ENCODE data around the gene SYNPO2.
"Not testable (repeated sequence)": the region's sequence is repeated elsewhere in the genome, so short reads cannot be mapped to it uniquely, and the experiment has no call there.

SYNPO2 gene

DNA sequence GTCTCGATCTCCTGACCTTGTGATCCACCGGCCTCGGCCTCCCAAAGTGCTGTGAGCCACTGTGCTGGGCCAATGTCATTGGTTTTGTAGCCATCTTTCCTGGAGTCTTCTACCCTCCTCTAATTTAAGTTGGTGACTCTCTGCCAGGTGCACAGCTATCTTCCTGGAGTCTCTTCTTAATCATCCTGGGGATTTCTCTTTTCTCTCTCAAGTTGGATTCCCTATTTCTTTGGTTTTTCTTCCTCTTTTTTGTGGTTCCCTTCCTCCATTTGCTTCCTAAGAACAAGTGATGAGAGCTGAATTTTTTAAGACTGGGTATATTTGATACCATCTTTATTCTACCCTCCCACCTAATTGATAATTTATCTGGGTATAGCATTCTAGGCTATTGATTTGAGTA, 113.8 kb downstream of the SYNPO2 start:
- no peak for DNase-seq (ENCODE audit: low spot score)

DNA sequence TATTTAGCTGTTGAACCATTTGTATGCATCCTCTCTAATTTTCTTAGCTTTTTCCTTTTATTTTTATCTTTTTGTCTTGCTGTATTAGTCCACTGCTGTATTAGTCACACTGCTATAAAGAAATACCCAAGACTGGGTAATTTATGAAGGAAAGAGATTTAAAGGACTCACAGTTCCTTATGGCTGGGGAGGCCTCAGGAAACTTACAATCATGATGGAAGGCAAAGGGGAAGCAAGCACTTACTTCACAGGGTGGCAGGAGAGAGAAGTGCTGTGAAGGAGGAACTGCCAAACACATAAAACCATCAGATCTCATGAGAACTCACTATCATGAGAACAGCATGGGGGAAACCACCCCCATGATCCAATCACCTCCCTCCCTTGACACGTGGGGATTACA, 114.3 kb downstream of the SYNPO2 start:
- DNase-seq (ENCODE audit: low spot score): not testable (repeated sequence)

DNA sequence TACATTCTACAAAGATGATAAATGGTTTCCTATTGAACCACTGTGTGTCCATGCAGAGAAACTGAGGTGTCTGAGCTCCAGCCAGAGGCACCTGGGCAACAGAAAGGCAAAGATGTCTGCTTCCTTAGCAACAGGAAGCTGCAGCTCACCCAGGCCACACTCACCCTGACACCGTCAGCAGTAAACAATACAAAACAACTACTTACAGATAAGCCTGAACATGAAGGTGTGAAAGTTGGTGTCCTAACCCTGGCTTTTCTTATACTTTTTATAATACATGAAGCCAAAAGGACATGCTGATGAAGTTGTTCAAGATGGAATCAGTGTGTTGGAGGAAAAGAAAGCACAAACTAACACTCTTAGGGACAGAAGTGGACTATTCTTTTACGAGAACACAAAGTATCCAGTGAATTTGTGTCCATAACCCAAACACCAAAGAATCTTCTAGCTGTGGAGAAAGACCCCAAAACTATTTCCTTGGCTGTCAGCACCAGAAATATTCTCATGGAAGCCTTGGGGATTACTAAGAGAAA, 117.3 kb downstream of the SYNPO2 start:
- DNase-seq (ENCODE audit: low spot score): no peak

DNA sequence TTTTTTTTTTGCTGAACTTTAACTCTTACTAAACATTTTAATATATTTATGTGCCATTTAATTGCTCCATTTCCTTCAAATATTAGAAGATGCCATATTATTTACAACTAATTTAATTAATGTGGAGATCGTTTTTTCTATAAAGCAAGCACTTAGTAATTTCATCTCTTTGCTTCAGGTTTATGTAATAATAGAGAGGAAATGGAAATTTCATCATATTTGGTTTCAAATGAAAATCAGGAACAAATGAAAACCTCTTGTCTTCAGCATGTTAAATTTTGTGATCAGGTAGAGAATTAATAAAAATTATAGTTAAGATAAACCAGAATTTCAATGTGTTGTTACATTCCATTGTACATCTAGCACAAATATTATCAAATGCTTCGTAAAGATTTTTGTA, 120.1 kb downstream of the SYNPO2 start:
- DNase-seq (ENCODE audit: low spot score): no peak

DNA sequence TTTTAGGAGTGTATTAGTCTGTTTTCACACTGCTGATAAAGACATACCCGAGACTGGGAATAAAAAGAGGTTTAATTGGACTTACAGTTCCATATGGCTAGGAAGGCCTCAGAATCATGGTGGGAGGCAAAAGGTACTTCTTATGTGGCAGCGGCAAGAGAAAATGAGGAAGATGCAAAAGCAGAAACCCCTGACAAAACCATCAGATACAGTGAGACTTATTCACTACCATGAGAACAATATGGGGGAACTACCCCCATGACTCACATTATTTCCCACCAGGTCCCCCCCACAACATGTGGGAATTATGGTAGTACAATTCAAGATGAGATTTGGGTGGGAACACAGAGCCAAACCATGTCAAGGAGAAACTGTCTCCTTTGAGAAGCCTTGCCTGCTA, 121.6 kb downstream of the SYNPO2 start:
- DNase-seq (ENCODE audit: low spot score): not testable (repeated sequence)

DNA sequence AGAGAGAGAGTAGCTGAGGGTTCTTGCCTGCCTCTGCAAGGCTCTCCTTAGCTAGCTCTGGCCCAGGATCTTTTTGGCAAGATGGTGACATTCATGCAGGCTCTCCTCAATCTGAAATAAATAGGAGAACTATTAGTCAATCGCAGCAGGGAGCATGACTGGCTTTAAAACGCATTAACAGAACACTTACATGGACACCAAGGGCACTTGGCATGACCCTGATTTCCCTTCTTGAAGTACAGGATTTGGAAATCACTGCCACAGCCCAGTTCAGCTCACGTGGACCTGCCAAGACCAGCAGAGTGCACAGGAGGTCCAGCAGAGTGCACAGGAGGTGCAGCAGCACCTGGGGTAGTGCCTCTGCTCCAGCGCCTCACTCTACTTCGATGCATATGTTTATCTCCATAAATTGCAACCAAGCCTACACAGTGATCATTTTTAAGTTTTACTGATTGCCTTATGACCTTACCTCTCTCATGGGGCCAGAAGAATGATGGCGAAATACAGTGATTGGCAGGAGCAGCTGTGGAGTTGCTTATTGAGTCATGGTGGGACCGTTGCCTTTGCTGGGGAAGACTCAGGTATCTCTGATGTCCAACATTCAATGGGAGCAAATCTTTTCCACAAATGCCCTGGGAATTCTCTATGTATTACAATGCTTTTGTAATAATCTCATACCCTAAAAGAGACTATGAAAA, 122.4 kb downstream of the SYNPO2 start:
- DNase-seq (ENCODE audit: low spot score): no peak

DNA sequence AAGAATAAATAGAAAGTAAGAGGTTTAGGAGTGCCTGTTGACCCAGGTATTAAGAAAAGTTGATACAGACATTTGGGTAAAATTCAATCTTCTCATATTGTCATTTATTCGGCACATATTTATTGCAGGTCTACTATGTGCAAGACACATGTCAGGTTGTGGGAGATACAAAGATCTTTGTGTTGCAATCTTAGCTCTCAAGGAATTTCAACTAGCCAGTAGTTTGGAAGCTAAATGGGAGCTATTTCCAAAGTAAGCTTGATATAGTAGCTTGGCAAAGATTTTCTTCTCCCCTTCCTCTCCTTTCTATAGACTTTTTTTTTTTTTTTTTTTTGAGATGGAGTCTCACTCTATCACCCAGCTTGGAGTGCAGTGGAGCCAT, 122.9 kb downstream of the SYNPO2 start:
- no peak for DNase-seq (ENCODE audit: low spot score)

DNA sequence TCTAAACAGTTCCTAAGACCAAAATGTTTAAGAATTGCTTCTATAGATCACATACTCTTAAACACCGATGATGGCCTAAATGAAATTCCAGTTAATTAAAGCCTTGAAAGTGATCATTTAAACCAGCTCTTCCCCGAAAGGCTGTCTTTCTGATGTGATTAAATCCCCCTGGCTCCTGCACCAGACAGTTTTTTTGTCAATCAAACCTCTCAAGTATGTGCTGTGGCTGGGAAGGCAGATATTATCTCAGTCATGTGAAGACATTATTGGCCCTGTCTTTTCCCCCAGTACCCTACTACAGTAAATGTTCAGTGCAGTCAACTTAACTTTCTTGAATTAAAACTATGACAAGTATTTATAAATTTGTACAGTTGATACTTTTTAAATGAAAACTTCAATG, 126.0 kb downstream of the SYNPO2 start:
- no peak for DNase-seq (ENCODE audit: low spot score)

DNA sequence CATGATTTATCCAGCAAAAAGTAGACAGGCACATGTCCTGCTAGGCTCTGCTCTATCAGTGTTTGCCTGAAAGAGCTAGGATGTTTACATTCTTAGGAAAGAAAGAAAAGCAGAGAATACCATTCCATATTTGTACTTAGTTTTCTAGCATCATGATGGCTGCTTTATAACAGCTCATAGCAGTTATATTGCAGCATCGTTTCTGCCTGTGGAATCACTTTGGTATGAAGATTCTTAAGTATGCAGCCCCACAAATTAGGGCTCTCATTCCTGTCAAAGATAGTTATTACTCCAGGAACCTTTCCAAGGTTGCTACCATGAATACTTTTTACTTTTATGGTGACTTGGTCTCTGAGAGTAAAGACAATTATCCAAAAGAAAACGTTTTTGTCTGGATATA, 128.0 kb downstream of the SYNPO2 start:
- peak; percentile 71 for DNase-seq (ENCODE audit: low spot score)

DNA sequence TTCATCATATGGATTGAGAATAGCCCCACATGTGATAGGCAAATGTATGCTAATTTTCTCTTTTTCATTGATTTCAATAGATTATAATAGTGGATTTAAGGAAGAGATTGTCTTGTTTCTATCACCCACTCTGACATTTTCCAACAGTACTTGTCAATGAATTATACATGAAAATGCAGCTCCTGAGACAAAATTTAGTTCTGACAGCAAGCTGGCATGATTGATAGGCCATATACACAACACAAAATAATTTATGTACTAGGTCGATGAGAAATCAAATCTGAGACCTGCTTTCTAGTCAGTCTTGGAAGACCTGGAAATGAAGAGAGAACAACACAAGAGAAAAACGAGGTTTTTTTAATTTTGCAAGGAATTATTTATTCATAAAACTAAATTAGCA, 129.0 kb downstream of the SYNPO2 start:
- no peak for DNase-seq (ENCODE audit: low spot score)

DNA sequence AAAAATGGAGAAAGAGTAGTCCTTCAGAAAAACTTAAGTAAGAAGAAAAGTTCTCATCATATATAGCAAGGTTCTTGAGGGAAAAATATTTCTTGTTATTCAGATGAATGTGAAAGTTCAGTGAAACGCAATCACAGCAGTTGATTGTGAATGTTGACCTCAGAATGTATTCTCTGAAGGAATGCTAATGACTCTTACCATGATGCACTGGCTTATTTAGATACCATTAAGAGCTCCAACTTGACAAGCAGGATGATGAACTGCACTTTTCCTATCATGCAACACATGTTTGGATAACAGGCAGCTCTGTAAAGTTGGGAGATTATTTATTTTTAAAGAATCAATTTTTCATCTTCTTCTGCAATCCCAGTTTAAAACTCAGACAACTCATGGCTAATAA, 131.5 kb downstream of the SYNPO2 start:
- no peak for DNase-seq (ENCODE audit: low spot score)

DNA sequence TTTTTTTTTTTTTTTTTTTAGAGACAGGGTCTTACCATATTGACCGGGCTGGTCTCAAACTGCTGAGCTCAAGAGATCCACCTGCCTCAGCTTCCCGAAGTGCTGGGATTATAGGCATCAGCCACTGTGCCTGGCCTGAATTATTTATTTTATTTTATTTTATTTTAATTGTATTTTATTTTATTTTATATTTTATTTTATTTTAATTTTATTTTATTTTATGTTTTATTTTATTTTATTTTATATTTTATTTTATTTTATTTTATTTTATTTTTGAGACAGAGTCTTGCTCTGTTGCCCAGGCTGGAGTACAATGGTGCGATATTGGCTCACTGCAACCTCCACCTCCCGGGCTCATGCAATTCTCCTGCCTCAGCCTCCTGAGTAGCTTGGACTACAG, 133.9 kb downstream of the SYNPO2 start:
- not testable (repeated sequence) for DNase-seq (ENCODE audit: low spot score)

DNA sequence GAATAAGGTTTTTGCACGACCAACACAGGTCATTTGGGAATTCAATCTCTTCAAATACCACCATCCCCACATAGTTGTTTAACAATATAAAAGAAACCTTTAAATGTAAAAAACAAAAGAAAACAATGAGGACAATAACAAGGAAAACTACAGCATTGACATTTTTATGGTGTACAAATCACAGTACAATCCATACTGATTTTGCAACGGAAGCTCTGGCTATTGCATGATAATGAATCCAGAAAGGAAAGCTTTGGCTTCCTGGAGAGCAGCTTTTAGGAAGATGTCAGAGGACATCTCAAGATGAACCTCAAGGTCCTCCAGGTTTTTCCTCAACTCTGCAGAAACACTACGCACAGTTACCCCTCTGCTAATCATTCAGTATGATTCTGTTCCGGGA, 135.4 kb downstream of the SYNPO2 start:
- DNase-seq (ENCODE audit: low spot score): no peak

DNA sequence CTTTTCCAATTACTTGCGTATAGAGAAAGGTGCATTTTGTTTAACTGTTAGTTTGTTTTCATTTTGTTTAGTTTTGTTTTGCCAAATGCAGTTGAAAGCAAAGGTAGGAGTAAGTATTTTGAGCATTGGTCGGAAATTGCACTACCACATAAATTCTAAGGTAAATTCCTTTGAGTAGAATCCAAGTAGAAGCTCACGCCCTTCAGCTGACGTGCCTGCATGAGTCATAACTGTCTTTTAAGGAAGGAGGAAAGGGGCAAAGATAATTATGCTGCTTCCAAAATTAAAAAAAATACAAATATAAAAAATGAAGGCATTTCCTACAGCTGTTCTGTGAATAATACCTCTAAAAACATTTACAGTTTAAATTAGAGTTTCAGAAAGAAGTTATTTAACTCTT, 136.8 kb downstream of the SYNPO2 start:
- DNase-seq (ENCODE audit: low spot score): peak; percentile 36

DNA sequence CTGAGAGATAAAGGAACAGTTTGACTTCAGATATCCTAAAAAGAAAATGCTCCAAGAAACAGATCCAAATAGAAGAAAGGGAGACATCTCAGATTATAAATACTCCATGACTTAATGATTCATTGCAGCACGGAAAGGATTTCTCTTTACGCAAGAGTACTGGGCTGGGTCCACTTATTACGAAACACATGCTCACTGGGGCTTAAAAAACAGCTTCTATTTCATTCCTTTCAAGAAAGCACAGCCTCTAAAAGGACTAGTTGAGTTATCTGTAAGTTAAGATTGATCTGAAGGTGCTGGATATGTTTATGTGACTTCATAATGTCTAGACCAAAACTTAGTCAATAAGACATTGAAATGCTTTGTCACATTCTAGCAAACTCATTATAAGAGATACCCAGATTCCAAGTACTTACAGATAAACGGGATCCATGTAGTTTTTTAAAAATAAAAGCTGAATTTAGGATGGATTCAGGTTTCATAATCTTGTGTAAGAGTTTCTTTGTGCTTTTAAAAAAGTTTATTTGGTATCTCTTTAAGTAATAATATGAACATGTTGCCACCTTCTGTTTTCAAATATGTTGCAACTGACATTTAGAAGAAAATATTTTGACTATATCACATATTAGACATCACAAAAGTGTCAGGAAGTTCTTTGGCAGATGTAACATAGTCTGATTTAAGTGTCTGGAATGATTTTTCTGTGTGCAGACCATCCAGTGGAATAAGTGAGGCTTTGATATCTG, 137.4 kb downstream of the SYNPO2 start:
- DNase-seq (ENCODE audit: low spot score): peak; percentile 72

DNA sequence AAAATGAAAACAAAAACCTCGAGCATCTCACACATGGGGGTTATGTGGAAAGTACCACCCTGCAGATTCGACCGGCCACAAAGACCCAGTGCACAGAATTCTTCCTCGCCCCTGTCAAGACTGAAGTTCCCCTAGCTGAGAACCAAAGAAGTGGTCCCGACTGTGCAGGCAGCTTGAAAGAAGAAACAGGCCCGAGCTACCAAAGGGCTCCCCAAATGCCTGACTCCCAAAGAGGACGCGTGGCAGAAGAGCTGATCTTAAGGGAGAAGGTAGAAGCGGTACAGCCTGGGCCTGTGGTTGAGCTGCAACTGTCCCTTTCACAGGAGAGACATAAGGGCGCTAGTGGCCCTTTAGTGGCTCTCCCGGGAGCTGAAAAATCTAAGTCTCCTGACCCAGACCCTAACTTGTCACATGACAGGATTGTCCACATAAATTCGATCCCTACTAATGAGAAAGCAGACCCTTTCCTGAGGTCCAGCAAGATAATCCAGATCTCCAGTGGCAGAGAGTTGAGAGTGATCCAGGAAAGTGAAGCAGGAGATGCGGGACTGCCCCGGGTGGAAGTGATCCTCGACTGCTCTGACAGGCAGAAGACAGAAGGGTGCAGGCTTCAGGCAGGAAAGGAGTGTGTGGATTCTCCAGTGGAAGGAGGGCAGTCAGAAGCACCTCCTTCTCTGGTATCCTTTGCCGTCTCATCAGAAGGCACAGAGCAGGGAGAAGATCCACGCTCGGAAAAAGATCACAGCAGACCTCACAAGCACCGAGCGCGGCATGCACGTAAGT, 138.2 kb downstream of the SYNPO2 start:
- DNase-seq (ENCODE audit: low spot score): peak; percentile 71

DNA sequence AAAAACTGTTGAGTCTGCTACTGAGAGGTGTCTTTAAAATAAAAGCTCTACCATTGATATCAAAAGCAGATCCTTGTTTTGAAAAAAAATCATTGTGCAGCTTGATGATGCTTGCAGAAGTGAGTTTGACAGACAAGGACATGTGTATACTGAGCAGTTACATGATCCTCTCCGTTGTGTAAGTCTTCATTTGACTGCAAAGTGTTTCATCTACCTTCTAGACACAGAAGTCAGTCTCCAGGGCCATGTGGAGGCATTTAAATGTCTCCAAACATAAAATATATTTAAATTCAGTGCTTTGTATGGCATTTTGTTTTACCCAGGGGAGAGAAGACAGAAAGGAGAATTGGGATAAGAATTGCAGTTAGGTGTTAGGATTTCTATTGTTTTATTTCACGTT, 139.2 kb downstream of the SYNPO2 start:
- DNase-seq (ENCODE audit: low spot score): no peak

DNA sequence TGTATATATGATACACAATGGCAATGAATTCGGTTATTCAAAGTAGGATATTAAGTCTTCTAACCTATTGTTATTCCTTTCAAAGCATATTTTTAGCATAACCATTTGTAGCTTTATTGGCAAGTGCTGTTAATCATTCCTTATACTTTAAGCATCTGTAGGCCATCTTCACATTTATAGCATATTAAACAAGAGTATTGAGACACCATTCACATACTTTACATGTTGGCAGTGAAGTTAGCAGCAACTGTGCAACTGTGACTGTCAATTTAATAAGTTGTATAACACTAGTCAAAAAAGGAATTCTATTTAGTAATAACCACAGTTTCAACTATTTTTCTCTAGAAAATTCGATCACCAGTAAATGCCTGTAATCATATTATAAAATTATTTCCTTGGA, 139.6 kb downstream of the SYNPO2 start:
- DNase-seq (ENCODE audit: low spot score): no peak

DNA sequence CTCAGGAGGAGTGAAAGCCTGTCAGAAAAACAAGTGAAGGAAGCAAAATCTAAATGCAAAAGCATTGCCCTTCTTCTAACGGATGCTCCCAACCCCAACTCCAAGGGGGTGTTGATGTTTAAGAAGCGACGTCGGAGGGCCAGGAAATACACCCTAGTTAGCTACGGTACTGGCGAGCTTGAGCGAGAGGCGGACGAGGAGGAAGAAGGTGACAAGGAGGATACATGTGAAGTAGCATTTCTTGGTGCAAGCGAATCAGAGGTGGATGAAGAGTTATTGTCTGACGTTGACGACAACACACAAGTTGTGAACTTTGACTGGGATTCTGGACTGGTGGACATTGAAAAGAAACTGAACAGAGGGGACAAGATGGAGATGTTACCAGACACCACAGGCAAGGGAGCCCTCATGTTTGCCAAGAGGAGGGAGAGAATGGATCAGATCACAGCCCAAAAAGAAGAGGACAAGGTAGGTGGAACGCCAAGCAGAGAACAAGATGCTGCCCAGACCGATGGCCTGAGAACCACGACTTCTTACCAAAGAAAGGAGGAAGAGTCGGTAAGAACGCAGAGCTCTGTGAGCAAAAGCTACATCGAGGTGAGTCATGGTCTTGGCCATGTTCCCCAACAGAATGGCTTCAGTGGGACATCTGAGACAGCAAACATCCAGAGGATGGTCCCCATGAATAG, 141.3 kb downstream of the SYNPO2 start:
- no peak for DNase-seq (ENCODE audit: low spot score)

DNA sequence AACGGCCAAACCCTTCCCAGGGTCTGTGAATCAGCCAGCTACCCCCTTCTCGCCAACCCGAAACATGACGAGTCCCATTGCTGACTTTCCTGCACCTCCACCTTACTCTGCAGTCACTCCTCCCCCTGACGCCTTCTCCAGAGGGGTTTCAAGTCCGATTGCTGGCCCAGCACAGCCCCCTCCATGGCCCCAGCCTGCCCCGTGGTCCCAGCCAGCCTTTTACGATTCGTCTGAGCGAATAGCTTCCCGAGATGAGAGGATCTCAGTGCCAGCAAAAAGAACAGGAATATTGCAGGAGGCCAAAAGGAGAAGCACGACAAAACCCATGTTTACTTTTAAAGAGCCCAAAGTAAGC, 141.9 kb downstream of the SYNPO2 start:
- no peak for DNase-seq (ENCODE audit: low spot score)

DNA sequence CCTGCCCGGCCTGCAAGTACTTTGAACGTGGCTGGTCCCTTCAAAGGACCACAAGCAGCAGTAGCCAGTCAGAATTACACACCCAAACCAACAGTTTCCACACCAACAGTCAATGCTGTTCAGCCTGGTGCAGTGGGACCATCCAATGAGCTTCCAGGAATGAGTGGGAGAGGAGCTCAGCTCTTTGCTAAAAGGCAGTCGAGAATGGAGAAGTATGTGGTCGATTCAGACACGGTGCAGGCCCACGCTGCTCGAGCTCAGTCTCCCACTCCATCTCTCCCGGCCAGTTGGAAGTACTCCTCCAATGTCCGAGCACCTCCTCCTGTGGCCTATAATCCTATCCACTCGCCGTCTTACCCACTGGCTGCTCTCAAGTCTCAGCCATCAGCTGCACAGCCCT, 142.6 kb downstream of the SYNPO2 start:
- no peak for DNase-seq (ENCODE audit: low spot score)

DNA sequence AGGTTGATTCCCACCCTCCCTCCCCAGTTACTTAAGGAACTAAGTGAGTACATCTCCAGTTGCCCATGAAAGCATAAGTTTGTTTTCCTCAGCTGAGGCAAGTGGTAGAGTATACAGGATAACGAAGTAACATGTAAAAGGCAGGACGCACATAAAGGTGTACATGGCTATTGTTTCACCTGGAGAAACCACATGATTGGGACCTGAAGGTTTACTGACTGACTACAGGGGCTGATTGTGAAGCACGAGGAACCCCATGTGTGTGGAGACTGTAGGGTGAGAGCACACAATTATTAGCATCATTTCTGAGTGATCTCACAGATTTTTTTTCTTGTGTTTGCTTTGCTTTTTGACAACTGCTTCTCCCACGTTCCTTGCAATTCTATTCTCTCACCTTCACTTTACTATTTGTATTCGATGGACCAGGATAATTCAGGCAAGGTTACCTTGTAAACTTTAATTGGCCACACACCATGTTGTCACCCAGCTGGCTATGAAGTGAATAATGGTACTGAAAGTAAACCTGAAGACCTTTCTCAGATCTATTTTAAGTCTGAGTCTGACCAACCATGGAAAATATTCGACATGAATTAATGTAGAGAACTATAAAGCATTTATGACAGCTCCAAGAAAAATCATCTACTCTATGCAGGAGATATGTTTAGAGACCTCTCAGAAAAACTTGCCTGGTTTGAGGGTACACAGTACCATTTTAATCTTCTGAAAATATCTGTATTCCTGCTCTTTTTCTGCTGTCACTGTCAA, 144.4 kb downstream of the SYNPO2 start:
- DNase-seq (ENCODE audit: low spot score): no peak

Measured in AG20443 (cell line).